ENCODE results near the gene TMEM116. TPM values are rescaled to one million over a fixed set of nuclear protein-coding genes. Genes with fewer than 3 reads are reported as not detected.

The TMEM116 gene
- total and polyA plus RNA-seq, 2 donors (not counting 3 experiments of a cell fraction or from before 2014, with no cell fraction given): 1.6 to 3.9 TPM

GRCh38 chr12:111905502-111905901 lies 107.5 kb downstream of the TMEM116 start:
- H3K4me2 ChIP-seq (ENCODE audit: insufficient read depth, low read length): no peak overlapping the region
- H3K36me3 ChIP-seq (ENCODE audit: control insufficient read depth in 2 of 2, extremely low read depth in 1 of 2, insufficient read depth in 2 of 2, low read length in 2 of 2): no peaks in the 10 kb centered on the region
- H3K4me1 ChIP-seq (ENCODE audit: control insufficient read depth, extremely low read depth, insufficient read depth, low read length): no peaks in the 10 kb centered on the region
- dilution Hi-C loops (cut with MboI; ENCODE audit: extremely low pct_ligation_motif_present, low sequenced_read_pairs) (no loop called here), intact Hi-C loops (cut with micrococcal nuclease) (no loop called here)
- no peaks in the 10 kb centered on the region for H4K20me1 ChIP-seq (replicated peaks; ENCODE audit: control insufficient read depth, extremely low read depth, insufficient read depth, low read length)
- ChIA-PET CTCF (no interaction called here), POLR2A (interaction anchor here (1.0 kb wide), 1 partner anchor 20 kb away, joined by 4 read pairs; no protein-coding TSS in a partner anchor)
- no peaks in the 10 kb centered on the region for H3K27me3 ChIP-seq (ENCODE audit: control insufficient read depth in 2 of 2, insufficient read depth in 2 of 2, low read length in 2 of 2)
- no peaks in the 10 kb centered on the region for H3K79me2 ChIP-seq (ENCODE audit: control insufficient read depth, insufficient read depth, low read length)
- TF ChIP-seq EZH2 (IDR thresholded peaks at IDR 0.05; ENCODE audit: borderline replicate concordance, low read depth, low read length, severe bottlenecking) (no peak), GATA2 (IDR thresholded peaks at IDR 0.05; ENCODE audit: insufficient read depth, insufficient read length, low read depth, low read length) (no peak), POLR2A (IDR thresholded peaks at IDR 0.05; ENCODE audit: low read depth, low read length) (no peak), MYC (IDR thresholded peaks at IDR 0.05; ENCODE audit: low read depth, low read length) (no peak), POLR2AphosphoS5 (IDR thresholded peaks at IDR 0.05; ENCODE audit: insufficient read depth, low read depth, low read length) (no peak), FOS (IDR thresholded peaks at IDR 0.05; ENCODE audit: borderline replicate concordance, insufficient read depth, low read length) (no peak), JUN (IDR thresholded peaks at IDR 0.05; ENCODE audit: borderline replicate concordance, insufficient read depth, insufficient read length, low read depth) (no peak)
- TF ChIP-seq, protein P1, sequence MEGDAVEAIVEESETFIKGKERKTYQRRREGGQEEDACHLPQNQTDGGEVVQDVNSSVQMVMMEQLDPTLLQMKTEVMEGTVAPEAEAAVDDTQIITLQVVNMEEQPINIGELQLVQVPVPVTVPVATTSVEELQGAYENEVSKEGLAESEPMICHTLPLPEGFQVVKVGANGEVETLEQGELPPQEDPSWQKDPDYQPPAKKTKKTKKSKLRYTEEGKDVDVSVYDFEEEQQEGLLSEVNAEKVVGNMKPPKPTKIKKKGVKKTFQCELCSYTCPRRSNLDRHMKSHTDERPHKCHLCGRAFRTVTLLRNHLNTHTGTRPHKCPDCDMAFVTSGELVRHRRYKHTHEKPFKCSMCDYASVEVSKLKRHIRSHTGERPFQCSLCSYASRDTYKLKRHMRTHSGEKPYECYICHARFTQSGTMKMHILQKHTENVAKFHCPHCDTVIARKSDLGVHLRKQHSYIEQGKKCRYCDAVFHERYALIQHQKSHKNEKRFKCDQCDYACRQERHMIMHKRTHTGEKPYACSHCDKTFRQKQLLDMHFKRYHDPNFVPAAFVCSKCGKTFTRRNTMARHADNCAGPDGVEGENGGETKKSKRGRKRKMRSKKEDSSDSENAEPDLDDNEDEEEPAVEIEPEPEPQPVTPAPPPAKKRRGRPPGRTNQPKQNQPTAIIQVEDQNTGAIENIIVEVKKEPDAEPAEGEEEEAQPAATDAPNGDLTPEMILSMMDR (IDR thresholded peaks at IDR 0.05; ENCODE audit: extremely low read depth in 1 of 2, insufficient read depth in 1 of 2, low read depth in 1 of 2, low read length in 2 of 2): no peak
- TF ChIP-seq, protein P2, sequence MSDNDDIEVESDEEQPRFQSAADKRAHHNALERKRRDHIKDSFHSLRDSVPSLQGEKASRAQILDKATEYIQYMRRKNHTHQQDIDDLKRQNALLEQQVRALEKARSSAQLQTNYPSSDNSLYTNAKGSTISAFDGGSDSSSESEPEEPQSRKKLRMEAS (IDR thresholded peaks at IDR 0.05; ENCODE audit: insufficient read depth, insufficient read length): no peak
- H3K4me3 ChIP-seq (replicated peaks in 1 of 3; ENCODE audit: insufficient read depth in 1 of 3, low read depth in 1 of 3, low read length in 3 of 3): no peak overlapping the region
- no peak overlapping the region for H2AFZ ChIP-seq (ENCODE audit: low read depth, low read length)
- no peaks in the 10 kb centered on the region for H3K9me3 ChIP-seq (replicated peaks; ENCODE audit: control insufficient read depth, insufficient read depth, low read length)
- no TSS peak for BruUV-seq (replicated peaks)
- no peak overlapping the region for H3K27ac ChIP-seq (ENCODE audit: insufficient read depth, low read depth, low read length)
- H3K9ac ChIP-seq (replicated peaks; ENCODE audit: extremely low read depth, insufficient read depth, low read length): no peak overlapping the region
- no peaks in the 10 kb centered on the region for H3K9me1 ChIP-seq (replicated peaks; ENCODE audit: control insufficient read depth, extremely low read depth, insufficient read depth, low read length)
- DNase-seq (ENCODE audit: low read depth, low spot score): no peak
- FAIRE-seq: no peak

Measured in endothelial cell of umbilical vein (primary cell).